Epithelial cell of esophagus (primary cell): Measurements from ENCODE around the gene DKK3.

Source experiments
- DNase-seq: peaks from one replicate; pipeline ENCODE4 v3.0.0; 2010; ENCODE audit warnings: low read depth
- H3K4me3 ChIP-seq: 2 replicates; pipeline ENCODE4 v1.5.1; 2011; ENCODE audit warnings: mild to moderate bottlenecking, low read length, control low read depth
- CTCF ChIP-seq: IDR thresholded peaks from 2 replicates; pipeline ENCODE4 v1.5.1; 2011; ENCODE audit warnings: low read depth, mild to moderate bottlenecking, low read length, control low read depth, inconsistent platforms; ENCODE audit not compliant: insufficient read depth; ENCODE audit errors: missing control alignments

DKK3 gene

DNA sequence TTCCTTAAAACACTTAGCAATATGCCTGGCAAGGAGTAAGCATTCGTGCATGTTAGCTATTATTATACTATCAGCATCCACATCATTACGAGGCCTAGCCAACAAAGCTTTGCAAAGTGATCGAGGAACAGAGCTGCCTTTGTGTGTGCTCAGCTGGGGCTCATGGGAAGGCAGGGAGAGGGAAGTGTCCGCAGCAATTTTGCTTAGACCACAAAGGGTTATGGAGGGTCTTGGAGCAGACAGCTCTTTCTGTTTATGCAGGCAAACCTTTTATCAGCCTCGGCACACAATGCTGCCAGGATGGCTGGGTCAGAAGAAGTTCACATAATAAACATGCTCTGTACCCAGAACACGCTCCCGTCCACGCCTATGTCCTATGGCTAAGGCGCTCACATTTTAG is 10.9 kb upstream of the DKK3 start:
- TF ChIP-seq CTCF: no peak

DNA sequence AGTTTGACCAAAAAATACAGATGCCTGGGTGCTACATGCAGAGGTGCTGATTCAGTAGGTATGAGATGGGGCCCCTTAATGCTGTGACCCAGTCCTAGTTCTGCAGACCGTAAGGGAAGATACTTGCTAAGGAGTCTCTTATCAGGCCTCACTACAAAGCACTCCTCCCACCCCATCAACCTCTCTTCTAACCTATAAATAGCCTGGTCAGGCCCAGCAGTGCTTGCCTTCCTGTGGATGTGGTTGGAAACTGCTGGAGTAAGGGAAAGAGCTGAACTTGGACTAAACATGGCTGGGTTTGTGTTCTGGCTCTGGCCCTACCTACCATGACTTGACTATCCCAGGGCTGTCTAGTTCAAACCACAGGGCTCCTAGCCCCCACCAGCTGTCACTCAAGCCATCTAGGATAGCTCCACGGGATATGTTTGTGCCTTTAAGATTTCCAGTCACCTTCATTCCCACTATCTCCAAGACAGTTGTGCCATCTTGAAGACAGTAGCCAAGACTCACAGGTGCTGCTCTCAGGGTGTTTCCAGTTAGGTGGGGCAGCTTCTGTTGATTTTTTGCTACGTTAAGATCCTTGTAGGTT is 9.5 kb upstream of the DKK3 start:
- DNase-seq: no peak
- no peak overlapping the region for H3K4me3 ChIP-seq
- TF ChIP-seq CTCF: no peak

More for the DNA sequence above, 10.9 kb upstream of the DKK3 start:
- no peak overlapping the region for H3K4me3 ChIP-seq
- no peak for DNase-seq

- DNase-seq: no peak
- TF ChIP-seq CTCF: no peak
- no peak overlapping the region for H3K4me3 ChIP-seq
These were observed 8.8 kb upstream of the DKK3 start for GRCh38 chr11:12017243-12017678.

GRCh38 chr11:12016246-12016645 is 7.8 kb upstream of the DKK3 start:
- no peak overlapping the region for H3K4me3 ChIP-seq
- no peak for DNase-seq
- no peak for TF ChIP-seq CTCF

- no peak overlapping the region for H3K4me3 ChIP-seq
- no peak for DNase-seq
- TF ChIP-seq CTCF: no peak
These were observed 7.1 kb upstream of the DKK3 start for GRCh38 chr11:12015486-12015885.

- no peak for TF ChIP-seq CTCF
- no peak overlapping the region for H3K4me3 ChIP-seq
- peak; percentile 38 for DNase-seq
These were observed 5.4 kb upstream of the DKK3 start for GRCh38 chr11:12013781-12014180.

DNA sequence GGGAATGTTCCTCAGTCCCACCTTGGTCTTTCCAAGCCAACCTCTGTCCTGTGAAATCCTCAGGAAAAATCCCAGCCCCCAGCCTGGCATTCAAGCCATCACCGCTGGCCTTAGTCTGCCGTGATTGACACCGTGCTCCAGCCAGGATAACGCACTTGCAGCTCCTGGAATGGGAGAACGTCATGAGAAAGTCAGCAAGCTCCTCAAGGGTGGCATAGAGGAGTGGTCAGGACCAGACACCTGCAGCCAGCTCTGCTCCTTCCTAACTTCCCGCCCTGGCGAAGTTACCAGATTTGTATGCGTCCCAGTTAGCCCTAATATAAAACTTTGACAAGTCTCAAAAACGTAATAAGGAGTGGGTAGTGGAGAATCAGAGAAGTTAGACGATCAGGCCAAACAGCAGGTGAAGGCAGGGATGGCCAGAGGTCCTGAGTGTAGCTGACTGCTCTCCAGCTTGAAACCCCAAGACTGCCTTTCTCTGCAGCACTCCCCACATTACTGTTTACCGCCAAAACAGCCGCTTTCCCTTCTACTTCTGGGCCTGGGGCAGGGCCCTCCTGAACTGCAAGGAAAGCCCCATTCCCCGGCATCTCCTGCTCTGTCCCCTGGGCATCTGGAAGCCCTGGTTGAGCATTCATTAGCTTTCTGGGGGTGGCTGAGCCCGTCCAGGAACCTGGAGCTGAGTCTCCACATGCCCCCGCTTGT is 1.3 kb upstream of the DKK3 start:
- TF ChIP-seq CTCF: no peak
- peak; percentile 17 for DNase-seq
- peak overlapping the region; percentile 7 for H3K4me3 ChIP-seq
